ENCODE measurements around the gene CNPY4. TPM values are rescaled to one million over a fixed set of nuclear protein-coding genes. Genes with fewer than 3 reads are reported as not detected.

Gene CNPY4
- polyA plus RNA-seq, 1 experiment = 29.7 TPM

GRCh38 chr7:100101016-100101862, 18.2 kb upstream of the CNPY4 start, which contains the start of the genes AP4M1 and MCM7:
AP4M1 (plus strand) TSS chr7:100101643; CDS start chr7:100101715, 72 bp downstream.
MCM7 (minus strand) TSS chr7:100101397; CDS start chr7:100101294, 103 bp downstream.
- CTCF ChIA-PET = interaction anchor here (0.7 to 2.4 kb wide), 5 partner anchors 18 to 188 kb away, joined by 3 to 13 read pairs (median 4); no protein-coding TSS in a partner anchor
- Histone ChIP-seq H3K27ac (ENCODE audit: low read depth, low read length) (peak within 1 kb of the TSS; percentile 88), H3K27me3 (ENCODE audit: control insufficient read depth, insufficient read depth, low read length) (no peaks in the 10 kb centered on the region), H3K9me3 (ENCODE audit: control insufficient read depth, insufficient read depth, low read length) (peaks cover 2% of the 10 kb centered on the region; the same call in 1 of the 2 replicates), H3K4me3 (ENCODE audit: low read depth, low read length) (peak within 1 kb of the TSS; percentile 77)
- no peak for TF ChIP-seq CTCF (IDR thresholded peaks at IDR 0.05; ENCODE audit: low read depth, low read length)
- peak; percentile 98 for DNase-seq (ENCODE audit: low read depth, low spot score)
- POLR2A ChIA-PET = interaction anchor here (0.6 to 4.8 kb wide), 13 partner anchors 8 to 1017 kb away, joined by 3 to 67 read pairs (median 5); partner anchors contain the start of genes COPS6, MBLAC1 and ZCWPW1

GRCh38 chr7:100102950-100103840, 16.2 kb upstream of the CNPY4 start:
- H3K9me3 ChIP-seq (ENCODE audit: control insufficient read depth, insufficient read depth, low read length) = peaks cover 2% of the 10 kb centered on the region; the same call in 1 of the 2 replicates
- no peak for TF ChIP-seq CTCF (IDR thresholded peaks at IDR 0.05; ENCODE audit: low read depth, low read length)
- POLR2A ChIA-PET = interaction anchor here (4.8 kb wide), 1 partner anchor 14 kb away, joined by 67 read pairs; the partner anchor contains the start of gene COPS6
- CTCF ChIA-PET = interaction anchor here (0.6 to 2.4 kb wide), 2 partner anchors 26 to 687 kb away, joined by 3 to 13 read pairs; no protein-coding TSS in a partner anchor
- H3K4me3 ChIP-seq (ENCODE audit: low read depth, low read length) = peak overlapping the region; percentile 68
- no peaks in the 10 kb centered on the region for H3K27me3 ChIP-seq (ENCODE audit: control insufficient read depth, insufficient read depth, low read length)
- no peak overlapping the region for H3K27ac ChIP-seq (ENCODE audit: low read depth, low read length)
- DNase-seq (ENCODE audit: low read depth, low spot score) = peak; percentile 70

GRCh38 chr7:100105534-100105933, 13.9 kb upstream of the CNPY4 start:
- H3K9me3 ChIP-seq (ENCODE audit: control insufficient read depth, insufficient read depth, low read length) = peaks cover 2% of the 10 kb centered on the region; the same call in 1 of the 2 replicates
- ChIA-PET POLR2A (no interaction called here), CTCF (no interaction called here)
- no peak overlapping the region for H3K4me3 ChIP-seq (ENCODE audit: low read depth, low read length)
- H3K27ac ChIP-seq (ENCODE audit: low read depth, low read length) = no peak overlapping the region
- H3K27me3 ChIP-seq (ENCODE audit: control insufficient read depth, insufficient read depth, low read length) = no peaks in the 10 kb centered on the region
- TF ChIP-seq CTCF (IDR thresholded peaks at IDR 0.05; ENCODE audit: low read depth, low read length) = no peak
- no peak for DNase-seq (ENCODE audit: low read depth, low spot score)

GRCh38 chr7:100106633-100107032, 12.8 kb upstream of the CNPY4 start:
- ChIA-PET CTCF (no interaction called here), POLR2A (interaction anchor here (0.6 kb wide), 1 partner anchor 87 kb away, joined by 4 read pairs; no protein-coding TSS in a partner anchor)
- Histone ChIP-seq H3K4me3 (ENCODE audit: low read depth, low read length) (no peak overlapping the region), H3K9me3 (ENCODE audit: control insufficient read depth, insufficient read depth, low read length) (no peaks in the 10 kb centered on the region), H3K27ac (ENCODE audit: low read depth, low read length) (no peak overlapping the region), H3K27me3 (ENCODE audit: control insufficient read depth, insufficient read depth, low read length) (no peaks in the 10 kb centered on the region)
- no peak for TF ChIP-seq CTCF (IDR thresholded peaks at IDR 0.05; ENCODE audit: low read depth, low read length)
- DNase-seq (ENCODE audit: low read depth, low spot score) = no peak
